Transverse colon (tissue), 4 donors: ENCODE measurements around the gene SUPV3L1.

Experiments
- CTCF ChIP-seq, 5 experiments: fragments of 200-600 bp in 3 of 5; fragments of 450-650 bp in 2 of 5; sonication (generic) in 3 of 5; IDR thresholded peaks; 1 replicate in 2 of 5; 2 replicates in 3 of 5; pipeline ENCODE4 v1.5.1; 2016 to 2017; ENCODE audit warnings: antibody characterized with exemption in 5 of 5, inconsistent platforms in 3 of 5, mild to moderate bottlenecking in 2 of 5, moderate library complexity in 1 of 5
- POLR2A ChIP-seq: fragments of 450-650 bp; IDR thresholded peaks from one replicate; pipeline ENCODE4 v1.6.1; 2016; ENCODE audit warnings: antibody characterized with exemption, mild to moderate bottlenecking, moderate library complexity
- POLR2AphosphoS5 ChIP-seq, 3 donors: sonication (generic); formaldehyde crosslinking; IDR thresholded peaks; one replicate each; pipeline ENCODE4 v1.6.1; 2016; ENCODE audit warnings: antibody characterized with exemption in 3 of 3

GRCh38 chr10:69239136-69239535 lies 59.1 kb downstream of the SUPV3L1 start:
- TF ChIP-seq CTCF (IDR thresholded peaks at IDR 0.05) = no peak
- TF ChIP-seq POLR2AphosphoS5 (IDR thresholded peaks at IDR 0.05) = no peak
- TF ChIP-seq POLR2A = no peak
